GM10248 (cell line): Measurements from ENCODE around the gene MRPL17.

Source experiments
- CTCF ChIA-PET: fragments of 300-600 bp; sonication (Branson Sonifier 250); formaldehyde crosslinking; extraction: SDS; loops from one replicate; lab custom pipeline; 2021; ENCODE audit warnings: antibody characterized with exemption; lab: Yijun Ruan, JAX
- POLR2A ChIA-PET: fragments of 350-650 bp; sonication (Branson Sonifier 250); formaldehyde crosslinking; extraction: SDS; loops from one replicate; lab custom pipeline; 2020; ENCODE audit warnings: antibody characterized with exemption; lab: Yijun Ruan, JAX
- DNase-seq: peaks from one replicate; pipeline ENCODE4 v3.0.0; 2012; ENCODE audit errors: extremely low spot score
- CTCF ChIP-seq: IDR thresholded peaks from 2 replicates; pipeline ENCODE4 v1.5.1; 2012; ENCODE audit warnings: mild to moderate bottlenecking, low read depth; ENCODE audit errors: extremely low read depth, missing control alignments, control extremely low read depth

Gene MRPL17

DNA sequence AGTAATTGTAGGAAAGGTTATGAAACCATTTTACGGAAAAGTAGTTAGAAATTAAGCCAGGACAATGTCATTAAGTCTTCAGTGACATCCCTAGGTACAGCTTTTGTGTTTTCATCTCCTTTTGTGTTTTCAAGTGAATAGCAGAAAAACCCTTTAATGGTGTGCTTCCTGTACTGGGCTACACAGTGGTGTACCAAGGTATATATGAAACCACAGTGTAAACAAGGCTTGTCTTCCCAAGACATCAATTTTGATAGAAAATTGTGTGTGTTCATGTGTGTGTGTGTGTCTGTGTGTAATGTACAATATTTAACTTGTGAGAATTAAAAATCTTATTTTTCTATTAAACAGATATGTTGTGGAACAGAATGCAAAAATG is 8.9 kb downstream of the MRPL17 start:
- no peak for DNase-seq
- TF ChIP-seq CTCF = no peak
- CTCF ChIA-PET = interaction anchor here (1.4 to 5.4 kb wide), 4 partner anchors 10 to 295 kb away, joined by 3 to 22 read pairs (median 7); partner anchors contain the start of gene MRPL17
- POLR2A ChIA-PET = no interaction called here

DNA sequence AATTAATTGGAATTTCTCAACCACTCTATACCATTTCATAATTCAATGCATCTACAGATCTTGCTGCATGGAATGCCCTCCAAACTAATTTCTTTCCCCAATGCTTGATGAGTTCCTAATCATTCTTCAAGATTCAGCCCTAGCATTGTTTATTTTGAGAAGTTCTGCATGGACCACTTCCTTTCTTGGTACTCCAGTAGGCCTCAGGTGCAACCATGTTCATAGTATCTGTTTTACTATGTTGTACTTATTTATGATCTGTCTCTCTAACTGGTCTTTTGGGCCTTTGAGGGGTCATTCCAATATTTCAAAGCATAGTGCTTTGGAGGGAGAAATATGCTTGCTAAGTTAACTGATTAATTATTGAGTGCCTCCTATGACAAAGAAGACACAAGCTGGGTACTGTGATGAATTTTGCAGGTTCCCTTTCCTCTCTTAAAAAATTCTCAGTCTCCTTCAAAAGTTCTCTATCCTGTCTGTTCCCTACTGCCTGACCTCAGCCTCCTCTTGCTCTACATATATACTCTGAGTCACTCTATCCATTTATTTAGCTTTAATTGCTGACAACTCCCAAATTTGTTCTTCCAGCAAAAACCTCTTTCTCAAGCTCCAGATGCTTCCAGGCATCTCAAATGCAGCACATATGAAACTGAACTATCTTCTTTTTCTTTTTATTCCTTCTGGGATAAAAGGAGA is 9.5 kb downstream of the MRPL17 start:
- CTCF ChIA-PET = interaction anchor here (0.9 to 5.4 kb wide), 7 partner anchors 8 to 295 kb away, joined by 3 to 22 read pairs (median 7); partner anchors contain the start of gene MRPL17
- TF ChIP-seq CTCF = no peak
- DNase-seq = no peak
- POLR2A ChIA-PET = no interaction called here

DNA sequence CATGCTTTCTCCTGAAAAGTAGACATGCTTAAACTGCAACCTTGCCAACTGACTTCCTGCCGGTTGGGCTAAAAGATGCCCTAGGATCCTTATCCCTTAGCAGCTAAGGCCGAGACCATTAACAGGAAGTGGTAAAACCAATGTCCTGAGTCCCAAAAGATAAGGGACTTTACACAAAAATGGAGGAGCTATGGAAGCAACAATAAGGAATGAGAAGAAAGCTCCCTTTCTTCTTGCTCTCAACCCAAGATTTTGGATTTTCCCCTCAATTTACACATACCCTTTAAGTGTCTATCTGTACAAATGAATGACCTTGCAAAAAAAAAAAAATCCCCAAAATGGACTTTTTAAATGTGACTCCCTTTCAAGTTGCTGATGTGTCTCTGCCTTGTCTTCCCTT is 11.1 kb downstream of the MRPL17 start:
- TF ChIP-seq CTCF = no peak
- no peak for DNase-seq
- ChIA-PET POLR2A (interaction anchor here (0.6 to 1.1 kb wide), 5 partner anchors 10 to 957 kb away, joined by 3 to 7 read pairs (median 5); no protein-coding TSS in a partner anchor), CTCF (interaction anchor here (0.6 to 5.4 kb wide), 11 partner anchors 9 to 293 kb away, joined by 3 to 22 read pairs (median 5); partner anchors contain the start of genes MRPL17 and TPP1)

- ChIA-PET POLR2A (no interaction called here), CTCF (interaction anchor here (1.1 to 5.4 kb wide), 3 partner anchors 11 to 13 kb away, joined by 3 to 22 read pairs (median 5); partner anchors contain the start of gene MRPL17)
- no peak for TF ChIP-seq CTCF
- no peak for DNase-seq
Measured at GRCh38 chr11:6670202-6670830, 12.8 kb downstream of the MRPL17 start.

GRCh38 chr11:6667733-6668374 is 15.3 kb downstream of the MRPL17 start:
- no peak for TF ChIP-seq CTCF
- ChIA-PET CTCF (interaction anchor here (0.8 to 3.0 kb wide), 21 partner anchors 9 to 75 kb away, joined by 3 to 23 read pairs (median 4); partner anchors contain the start of genes MRPL17 and TPP1), POLR2A (no interaction called here)
- no peak for DNase-seq
